KOPT-K1 (cell line): ENCODE measurements around the gene SLC12A5.
A peak's percentile ranks its signal among the peaks of the same experiment; 100 is the strongest.
"Not testable (repeated sequence)": the region's sequence is repeated elsewhere in the genome, so short reads cannot be mapped to it uniquely, and the experiment has no call there.

Experiments used
- H3K27ac ChIP-seq: fragments of 200-600 bp; sonication (generic); 2 replicates; pipeline ENCODE4 v1.5.1; 2016; ENCODE audit warnings: antibody characterized with exemption, mild to moderate bottlenecking, low read depth, low read length; ENCODE audit not compliant: poor library complexity, severe bottlenecking
- H3K36me3 ChIP-seq: fragments of 200-600 bp; sonication (generic); 2 replicates; pipeline ENCODE4 v1.5.1; 2017; ENCODE audit warnings: antibody characterized with exemption, mild to moderate bottlenecking, low read length, moderate library complexity; ENCODE audit not compliant: insufficient read depth
- H3K9me3 ChIP-seq: fragments of 200-600 bp; sonication (generic); 2 replicates; pipeline ENCODE4 v1.5.1; 2017; ENCODE audit warnings: antibody characterized with exemption, low read length, mild to moderate bottlenecking; ENCODE audit not compliant: insufficient read depth, poor library complexity, severe bottlenecking

Gene SLC12A5

GRCh38 chr20:46085179-46085851, 56.3 kb downstream of the SLC12A5 start:
- Histone ChIP-seq H3K27ac (no peak overlapping the region), H3K36me3 (peaks cover 19% of the 10 kb centered on the region; the same call in 1 of the 2 replicates), H3K9me3 (no peaks in the 10 kb centered on the region)

GRCh38 chr20:46087161-46087560, 58.1 kb downstream of the SLC12A5 start:
- Histone ChIP-seq H3K9me3 (no peaks in the 10 kb centered on the region), H3K36me3 (peaks cover 19% of the 10 kb centered on the region; the same call in 1 of the 2 replicates), H3K27ac (no peak overlapping the region)

GRCh38 chr20:46088409-46089166, 59.6 kb downstream of the SLC12A5 start:
- peaks cover 19% of the 10 kb centered on the region; the same call in 1 of the 2 replicates for H3K36me3 ChIP-seq
- H3K27ac ChIP-seq, result peak overlapping the region; percentile 98
- H3K9me3 ChIP-seq, result no peaks in the 10 kb centered on the region

GRCh38 chr20:46089167-46089416, 60.1 kb downstream of the SLC12A5 start:
- H3K27ac ChIP-seq, result peak overlapping the region; percentile 98
- H3K36me3 ChIP-seq, result peaks cover 19% of the 10 kb centered on the region; the same call in 1 of the 2 replicates
- H3K9me3 ChIP-seq, result no peaks in the 10 kb centered on the region

GRCh38 chr20:46089417-46090388, 60.7 kb downstream of the SLC12A5 start, which contains the start of gene NCOA5:
TSS of gene NCOA5 (minus strand) at chr20:46089962. CDS start at chr20:46079424, 10,538 bp downstream.
- Histone ChIP-seq H3K9me3 (no peaks in the 10 kb centered on the region), H3K36me3 (peaks cover 19% of the 10 kb centered on the region; the same call in 1 of the 2 replicates), H3K27ac (peak within 1 kb of the TSS; percentile 98)

GRCh38 chr20:46091622-46092535, 62.9 kb downstream of the SLC12A5 start:
- H3K36me3 ChIP-seq, H3K27ac ChIP-seq, H3K9me3 ChIP-seq: not testable (repeated sequence)

GRCh38 chr20:46093531-46093930, 64.5 kb downstream of the SLC12A5 start:
- H3K9me3 ChIP-seq, result peaks cover 7% of the 10 kb centered on the region
- no peaks in the 10 kb centered on the region for H3K36me3 ChIP-seq
- H3K27ac ChIP-seq, result no peak overlapping the region

- no peak overlapping the region for H3K27ac ChIP-seq
- H3K36me3 ChIP-seq, result no peaks in the 10 kb centered on the region
- H3K9me3 ChIP-seq, result peaks cover 21% of the 10 kb centered on the region
Observed at GRCh38 chr20:46099491-46100287, 70.7 kb downstream of the SLC12A5 start.

- not testable (repeated sequence) for H3K36me3 ChIP-seq, H3K27ac ChIP-seq
- H3K9me3 ChIP-seq, result peaks cover 21% of the 10 kb centered on the region
Observed at GRCh38 chr20:46100444-46100843, 71.4 kb downstream of the SLC12A5 start.

- Histone ChIP-seq H3K27ac (no peak overlapping the region), H3K9me3 (peaks cover 21% of the 10 kb centered on the region)
Observed at GRCh38 chr20:46100988-46101387, 72.0 kb downstream of the SLC12A5 start.

GRCh38 chr20:46101957-46102356, 72.9 kb downstream of the SLC12A5 start:
- H3K36me3 ChIP-seq, result no peaks in the 10 kb centered on the region
- no peak overlapping the region for H3K27ac ChIP-seq
- H3K9me3 ChIP-seq, result peaks cover 21% of the 10 kb centered on the region

More at GRCh38 chr20:46100988-46101387, 72.0 kb downstream of the SLC12A5 start:
- H3K36me3 ChIP-seq, result no peaks in the 10 kb centered on the region

GRCh38 chr20:46102940-46103339, 73.9 kb downstream of the SLC12A5 start:
- Histone ChIP-seq H3K27ac (no peak overlapping the region), H3K36me3 (no peaks in the 10 kb centered on the region), H3K9me3 (peaks cover 19% of the 10 kb centered on the region)

- Histone ChIP-seq H3K36me3 (no peaks in the 10 kb centered on the region), H3K27ac (no peak overlapping the region), H3K9me3 (peaks cover 13% of the 10 kb centered on the region)
Observed at GRCh38 chr20:46104262-46104661, 75.2 kb downstream of the SLC12A5 start.
